ENCODE data around the gene HRCT1. TPM values are rescaled to one million over a fixed set of nuclear protein-coding genes. Genes with fewer than 3 reads are reported as not detected.
"Not testable (repeated sequence)": the region's sequence is repeated elsewhere in the genome, so short reads cannot be mapped to it uniquely, and the experiment has no call there.

The HRCT1 gene
- total RNA-seq, 1 donor from 2014 or later, result 13.7 TPM

DNA sequence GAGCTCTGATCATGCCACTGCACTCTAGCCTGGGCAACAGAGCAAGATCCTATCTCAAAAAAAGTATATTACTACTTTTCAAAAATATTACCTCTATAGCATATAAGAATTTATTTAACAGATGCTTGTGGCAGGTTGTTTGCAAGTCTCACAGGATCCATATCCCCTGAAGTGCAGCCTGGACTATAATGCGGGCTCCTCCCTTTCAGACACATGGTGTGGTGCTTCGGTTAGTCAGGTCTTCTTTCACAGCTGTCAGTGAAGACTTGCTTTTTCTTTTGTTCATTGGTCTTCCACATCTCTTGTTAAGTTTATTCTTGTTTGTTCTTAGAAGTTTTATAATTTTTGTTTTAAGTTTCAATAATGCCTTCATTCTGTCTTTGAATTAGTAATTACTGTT is 9.4 kb upstream of the HRCT1 start:
- no peak for DNase-seq (ENCODE audit: low spot score)

DNA sequence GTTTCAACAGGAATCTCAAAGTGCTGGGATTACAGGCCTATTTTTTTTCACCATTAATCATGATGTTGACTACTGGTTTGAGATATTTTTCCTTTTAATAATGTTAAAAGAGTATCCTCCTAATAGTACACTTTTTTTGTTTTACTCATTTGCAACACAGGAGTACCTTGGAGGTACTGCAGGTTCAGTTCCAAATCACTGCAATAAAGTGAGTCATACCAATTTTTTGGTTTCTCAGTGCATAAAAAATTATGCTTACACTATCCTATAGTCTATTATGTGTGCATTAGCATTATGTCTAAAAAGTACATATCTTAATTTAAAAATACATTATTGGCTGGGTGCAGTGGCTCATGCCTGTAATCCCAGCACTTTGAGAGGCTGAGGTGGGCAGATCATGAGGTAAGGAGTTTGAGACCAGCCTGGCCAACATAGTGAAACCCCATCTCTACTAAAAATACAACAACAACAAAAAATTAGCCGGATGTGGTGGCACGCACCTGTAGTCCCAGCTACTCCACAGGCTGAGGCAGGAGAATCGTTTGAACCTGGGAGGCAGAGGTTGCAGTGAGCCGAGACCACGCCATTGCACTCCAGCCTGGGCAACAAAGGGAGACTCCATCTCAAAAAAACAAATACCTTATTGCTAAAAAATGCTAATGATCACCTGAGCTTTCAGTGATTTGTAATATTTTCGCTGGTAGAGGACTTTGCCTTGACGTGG is 8.5 kb upstream of the HRCT1 start:
- DNase-seq (ENCODE audit: low spot score), result not testable (repeated sequence)

DNA sequence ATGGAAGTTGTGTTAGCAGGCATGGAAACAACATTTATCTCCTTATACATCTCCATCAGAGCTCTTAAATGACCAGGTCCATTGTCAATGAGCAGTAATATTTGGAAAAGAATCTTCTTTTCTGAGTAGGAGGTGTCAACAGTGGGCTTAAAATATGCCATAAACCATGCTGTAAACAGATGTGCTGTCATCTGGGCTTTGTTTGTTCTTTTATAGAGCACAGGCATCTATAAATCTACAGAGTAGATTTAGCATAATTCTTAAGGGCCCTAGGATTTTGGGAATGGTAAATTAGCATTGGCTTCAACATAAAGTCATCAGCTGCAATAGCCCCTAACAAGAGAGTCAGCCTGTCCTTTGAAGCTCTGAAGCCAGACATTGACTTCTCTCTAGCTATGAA is 7.7 kb upstream of the HRCT1 start:
- DNase-seq (ENCODE audit: low spot score), result no peak

DNA sequence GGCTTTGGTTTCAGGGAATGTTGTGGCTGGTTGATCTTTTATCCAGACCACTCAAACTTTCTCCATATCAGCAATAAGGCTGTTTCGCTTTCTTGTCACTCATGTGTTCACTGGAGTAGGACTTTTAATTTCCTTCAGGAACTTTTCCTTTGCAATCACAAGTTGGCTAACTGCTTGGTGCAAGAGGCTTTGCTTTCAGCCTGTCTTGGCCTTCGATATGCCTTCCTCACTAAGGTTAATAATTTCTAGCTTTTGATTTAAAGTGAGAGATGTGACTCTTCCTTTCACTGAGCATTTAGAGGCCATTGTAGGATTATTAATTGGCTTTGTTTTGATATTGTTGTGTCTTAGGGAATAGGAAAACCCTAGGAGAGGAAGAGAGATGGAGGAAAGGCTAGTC is 7.0 kb upstream of the HRCT1 start:
- no peak for DNase-seq (ENCODE audit: low spot score)

DNA sequence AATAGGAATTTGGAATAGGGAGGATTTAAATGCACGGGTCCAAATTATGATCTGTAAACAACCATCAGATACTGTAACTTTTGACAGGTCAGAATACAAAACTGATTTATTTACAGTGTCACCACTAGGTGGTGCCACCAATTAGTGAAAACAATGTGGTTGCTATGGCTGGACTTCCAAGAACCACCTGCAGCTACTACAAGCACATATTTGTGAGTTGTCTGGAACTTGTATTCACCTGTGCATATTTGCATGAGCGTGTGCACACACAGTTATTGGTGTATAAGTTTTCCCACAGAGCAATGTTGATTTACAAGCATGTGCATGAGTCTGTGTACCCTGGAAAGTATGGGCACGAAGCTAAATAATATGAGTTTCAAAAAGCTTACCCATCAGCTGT is 3.0 kb upstream of the HRCT1 start:
- DNase-seq (ENCODE audit: low spot score), result peak; percentile 71

DNA sequence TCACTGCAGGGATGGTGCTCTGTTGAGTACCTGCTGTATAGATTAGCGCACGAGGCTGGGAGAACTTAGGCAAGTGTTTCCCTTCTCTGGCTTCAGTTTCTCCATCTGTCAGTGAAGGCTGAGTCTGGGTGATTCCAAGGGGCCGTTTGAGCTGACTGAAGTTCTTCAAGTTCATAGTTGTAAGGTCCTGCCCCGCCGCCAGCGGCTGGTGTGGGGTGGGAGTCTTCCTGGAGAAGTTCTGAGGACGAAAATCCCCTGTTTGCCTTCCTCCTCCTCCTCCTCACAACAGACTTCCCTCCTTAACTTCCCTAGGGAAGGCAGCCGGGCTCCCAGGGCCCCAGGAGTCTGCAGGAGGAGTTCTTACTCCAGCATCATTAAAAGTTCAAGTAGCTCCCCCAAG is 1.7 kb upstream of the HRCT1 start:
- DNase-seq (ENCODE audit: low spot score), result no peak

DNA sequence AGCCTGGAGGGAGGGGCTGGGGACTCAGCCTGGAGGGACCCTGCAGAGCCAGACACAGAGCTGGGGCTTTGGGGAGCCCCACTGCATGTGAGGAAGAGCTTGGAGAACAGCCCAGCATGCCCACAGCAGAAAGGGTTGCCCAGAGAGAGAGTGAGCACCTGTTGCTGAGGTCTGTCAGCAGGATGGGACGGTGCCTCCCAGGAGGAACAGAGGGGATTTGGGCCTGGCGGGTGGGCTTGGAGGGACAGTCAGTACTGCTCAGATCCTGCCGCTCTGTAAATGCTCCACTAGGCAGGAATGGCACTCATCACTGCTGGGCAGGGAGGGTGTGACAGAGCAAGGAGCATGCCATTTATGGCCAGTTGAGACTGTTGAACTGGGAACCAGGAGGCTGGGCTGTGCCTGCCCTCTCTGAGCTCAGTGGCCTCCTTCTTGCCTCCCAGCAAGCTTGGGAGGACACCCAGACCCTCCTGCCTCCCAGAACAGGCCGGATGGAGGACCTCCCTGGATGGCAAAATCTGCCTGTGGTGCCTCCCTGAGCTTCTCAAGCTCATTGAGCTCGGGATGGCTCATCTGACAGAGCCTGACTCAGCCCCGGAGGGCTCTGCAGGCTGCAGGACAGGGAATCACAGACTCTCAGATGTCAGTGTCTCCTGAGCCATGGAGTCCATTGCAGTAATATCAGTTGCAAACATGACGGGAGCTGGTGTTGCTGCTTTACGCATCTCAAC is 786 bp upstream of the HRCT1 start:
- peak; percentile 59 for DNase-seq (ENCODE audit: low spot score)

DNA sequence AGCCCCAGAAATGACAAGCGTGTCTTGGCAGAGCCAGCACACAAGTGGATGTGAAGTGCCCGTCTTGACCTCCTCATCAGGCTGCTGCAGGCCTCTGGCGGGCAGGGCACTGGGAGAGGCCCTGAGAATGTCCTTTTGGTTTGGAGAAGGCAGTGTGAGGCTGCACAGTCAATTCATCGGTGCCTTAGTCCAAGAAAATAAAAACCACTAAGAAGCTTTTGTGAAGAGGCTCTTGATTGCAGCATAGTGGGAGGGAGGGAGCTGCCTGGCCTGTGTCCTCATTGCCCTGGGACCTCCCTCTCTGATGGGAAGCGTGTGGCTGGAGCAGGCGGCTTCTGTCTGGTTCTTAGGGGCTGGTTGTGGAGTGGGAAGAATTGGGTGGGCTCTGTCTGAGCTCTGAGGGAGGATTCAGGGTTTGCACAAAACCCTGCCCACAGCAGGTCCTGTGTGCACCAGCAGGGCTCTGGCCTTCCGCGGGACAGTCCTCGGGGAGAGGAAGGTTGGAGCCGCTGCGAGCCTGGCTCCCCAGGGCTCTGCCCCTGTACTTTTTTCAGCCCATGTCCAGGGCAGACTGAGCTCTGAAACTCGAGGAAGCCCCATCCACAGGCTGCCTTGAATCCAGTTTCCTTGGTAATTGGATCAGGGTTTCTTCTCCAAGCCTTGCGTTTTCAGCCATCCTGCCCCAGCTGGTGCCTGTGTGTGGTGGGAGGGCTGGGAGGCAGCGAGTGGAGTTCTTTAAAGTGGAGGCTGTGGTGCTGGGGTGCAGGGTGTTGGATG is 1.1 kb downstream of the HRCT1 start:
- peak; percentile 93 for DNase-seq (ENCODE audit: low spot score)

DNA sequence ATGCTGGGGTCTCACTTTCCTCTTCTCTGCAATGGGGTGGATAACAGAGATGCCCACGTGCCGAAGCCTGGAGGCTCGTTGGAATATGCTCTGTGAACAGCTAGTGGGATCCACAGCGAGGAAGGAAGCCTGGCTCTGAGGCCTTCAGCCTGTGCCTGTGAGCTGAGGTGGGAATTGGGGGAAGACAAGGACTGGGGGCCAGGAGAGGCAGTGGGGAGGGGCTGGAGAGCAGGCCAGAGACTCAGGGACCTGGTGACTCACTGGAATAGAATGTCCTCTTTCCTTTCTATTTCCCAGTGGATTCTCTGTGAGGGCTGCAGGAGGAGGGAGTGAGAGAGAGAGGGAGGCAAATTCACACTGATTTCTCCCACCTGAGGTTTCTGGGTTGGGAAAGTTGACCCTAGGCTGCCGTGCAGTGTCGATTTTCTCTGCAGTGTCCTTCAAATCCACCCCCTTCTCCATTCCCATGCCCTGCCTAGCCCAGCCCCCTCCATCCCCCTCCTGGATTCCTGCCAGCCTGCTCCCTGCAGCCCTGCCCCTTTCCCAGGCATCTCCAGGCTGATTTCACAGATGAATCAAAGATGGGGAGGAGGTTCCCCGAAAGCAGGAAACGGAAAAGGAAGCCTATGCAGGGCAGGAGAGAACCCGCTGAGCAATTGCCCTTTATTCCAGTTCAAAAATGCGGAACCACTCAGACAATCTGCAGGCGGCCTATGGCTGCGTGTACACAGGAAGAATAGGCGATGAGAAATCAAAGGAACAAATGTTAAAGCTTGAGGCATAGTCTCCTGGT is 1.9 kb downstream of the HRCT1 start:
- DNase-seq (ENCODE audit: low spot score), result peak; percentile 92

DNA sequence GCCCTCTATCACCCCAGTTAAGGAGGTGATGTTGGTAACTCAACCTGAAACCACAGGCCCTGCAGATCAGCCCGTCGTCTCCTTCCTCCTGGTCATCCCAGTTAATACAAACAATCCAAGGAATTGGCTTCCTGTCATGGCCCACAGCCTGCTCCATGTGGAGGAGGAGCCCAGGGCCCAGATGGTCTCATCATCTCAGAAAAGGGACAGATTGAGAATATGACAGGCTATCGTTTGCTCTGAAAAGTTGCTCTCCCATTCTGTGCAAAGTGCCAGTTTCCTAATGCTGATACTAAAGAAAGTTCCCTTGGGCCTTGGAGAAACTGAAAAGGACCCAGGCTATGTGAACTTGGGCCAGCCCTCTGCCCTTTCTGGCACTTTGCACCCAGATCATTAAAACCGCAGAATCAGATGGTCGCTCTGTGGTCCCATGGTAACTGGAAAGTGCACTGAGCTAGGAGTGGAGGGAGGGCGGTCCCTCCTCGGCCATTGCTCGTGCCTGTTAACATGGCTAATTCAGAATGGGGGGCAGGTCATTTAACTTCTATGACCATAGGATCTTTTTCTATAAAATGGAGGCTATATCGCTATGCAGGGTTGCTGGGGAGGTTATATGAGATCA is 2.6 kb downstream of the HRCT1 start:
- no peak for DNase-seq (ENCODE audit: low spot score)

DNA sequence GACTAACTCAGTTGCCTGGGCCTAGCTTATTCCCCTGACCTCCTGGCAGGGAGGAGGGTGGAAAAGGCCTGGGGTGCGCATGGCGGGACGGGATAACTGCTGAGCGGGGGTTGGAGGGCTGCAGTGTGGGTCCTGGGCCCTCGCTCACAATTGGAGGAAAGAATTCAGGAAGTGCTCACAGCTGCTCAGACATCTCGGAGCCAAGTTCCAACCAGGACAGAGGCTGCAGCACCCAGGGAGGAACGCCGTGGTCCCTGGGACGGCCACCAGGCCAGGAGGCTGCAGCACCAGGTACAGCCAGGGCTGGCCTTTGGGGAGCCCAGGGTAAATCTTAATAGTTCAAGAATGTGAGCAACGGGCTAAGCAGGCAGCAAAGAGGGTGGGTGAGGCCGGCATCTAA is 3.3 kb downstream of the HRCT1 start, which contains the start of gene SPAAR:
SPAAR (plus strand) TSS at position 217 of the 400 bp plus-strand sequence. CDS start 974 bp downstream, outside the sequence.
- DNase-seq (ENCODE audit: low spot score), result no peak

DNA sequence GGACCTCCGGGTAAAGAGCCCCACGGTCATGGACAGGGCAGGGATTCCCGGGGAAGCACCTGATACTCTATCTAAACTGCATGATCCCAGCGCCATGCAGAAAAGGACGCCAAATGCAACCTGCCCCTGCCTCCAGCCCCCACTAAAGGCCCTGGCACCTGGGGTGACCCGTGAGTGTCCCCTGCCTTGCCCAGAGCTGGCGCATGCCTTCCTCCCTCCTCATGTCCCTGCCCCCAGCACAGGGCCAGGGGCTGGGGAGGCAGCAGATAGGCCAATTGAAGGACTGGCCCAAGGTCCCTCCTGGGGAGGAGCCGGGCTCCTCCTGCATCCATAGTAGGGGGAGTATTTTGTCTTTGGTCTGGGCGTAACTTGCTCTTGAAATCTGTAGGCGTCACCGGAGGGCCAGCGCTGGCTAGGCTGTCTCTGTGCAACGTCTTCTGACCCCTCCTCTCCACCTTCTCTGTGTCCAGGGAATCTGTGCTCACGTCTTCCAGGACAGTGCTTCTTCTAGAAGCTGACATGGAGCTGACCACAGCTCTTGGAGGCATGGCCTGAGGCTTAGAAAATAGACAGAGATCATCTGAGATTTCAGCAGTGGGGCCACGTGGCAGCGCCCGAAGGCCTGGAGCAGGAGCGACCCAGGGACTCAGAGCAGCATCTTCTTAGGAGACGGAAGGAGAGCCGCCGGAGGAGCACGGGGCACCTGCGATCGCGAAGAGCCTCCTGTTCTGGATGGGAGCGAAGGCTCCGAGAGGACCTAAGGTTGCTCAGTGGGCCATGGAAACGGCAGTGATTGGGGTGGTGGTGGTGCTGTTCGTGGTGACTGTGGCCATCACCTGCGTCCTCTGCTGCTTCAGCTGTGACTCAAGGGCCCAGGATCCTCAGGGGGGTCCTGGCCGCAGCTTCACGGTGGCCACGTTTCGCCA is 3.9 kb downstream of the HRCT1 start:
- DNase-seq (ENCODE audit: low spot score), result no peak

DNA sequence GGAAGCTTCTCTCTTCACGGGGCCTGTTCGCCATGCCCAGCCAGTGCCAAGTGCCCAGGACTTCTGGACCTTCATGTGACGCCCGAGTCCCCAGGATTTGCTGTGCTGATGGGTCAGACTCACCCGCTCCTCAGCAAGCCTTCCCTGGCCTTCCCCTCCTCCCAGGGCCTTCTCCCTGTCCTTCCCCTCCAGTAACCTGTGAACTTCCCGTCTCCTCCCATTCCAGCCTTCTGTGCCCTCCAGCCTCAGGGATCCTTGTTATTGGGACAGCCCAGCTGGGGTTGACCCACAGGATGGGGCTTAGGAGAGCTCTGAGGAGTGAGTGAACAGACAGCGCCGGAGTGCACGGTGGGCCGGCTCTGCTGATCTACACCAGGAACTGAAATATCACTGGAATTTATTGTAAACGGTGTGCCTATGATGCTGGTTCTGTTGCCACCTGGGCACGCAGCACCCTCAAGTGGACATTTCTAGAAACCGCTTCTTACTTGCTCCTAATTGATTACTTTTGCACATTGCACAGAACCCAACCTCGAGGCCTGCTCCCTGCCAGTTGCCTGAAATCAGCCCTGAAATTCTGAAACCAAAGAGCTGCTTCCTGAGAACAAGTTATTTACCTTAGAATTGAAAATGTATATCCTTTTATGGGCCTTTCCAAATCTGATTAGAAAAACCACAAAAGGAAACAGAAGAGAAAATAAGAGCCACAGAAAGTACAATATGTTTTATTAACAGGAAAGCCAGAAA is 4.8 kb downstream of the HRCT1 start:
- peak; percentile 15 for DNase-seq (ENCODE audit: low spot score)

DNA sequence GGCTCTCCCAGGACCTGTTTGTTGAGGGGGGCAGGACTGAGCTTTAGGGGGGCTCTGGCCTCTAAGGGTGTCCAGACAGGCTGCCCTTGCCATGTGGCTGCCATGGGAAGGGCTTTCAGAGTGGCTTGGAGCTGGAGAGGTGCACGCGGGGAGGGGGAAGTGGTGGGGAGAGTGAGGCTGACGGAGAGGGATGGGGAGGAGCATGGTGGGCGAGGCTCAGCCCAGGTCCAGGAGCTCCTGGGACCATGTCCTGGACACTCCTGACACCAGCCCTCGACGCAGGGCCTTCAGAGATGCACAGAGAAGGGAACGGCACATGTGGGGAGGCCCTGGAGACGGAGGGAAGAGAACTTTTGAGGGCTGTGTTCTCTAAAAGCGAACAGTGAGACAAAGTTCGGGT is 5.7 kb downstream of the HRCT1 start:
- no peak for DNase-seq (ENCODE audit: low spot score)

DNA sequence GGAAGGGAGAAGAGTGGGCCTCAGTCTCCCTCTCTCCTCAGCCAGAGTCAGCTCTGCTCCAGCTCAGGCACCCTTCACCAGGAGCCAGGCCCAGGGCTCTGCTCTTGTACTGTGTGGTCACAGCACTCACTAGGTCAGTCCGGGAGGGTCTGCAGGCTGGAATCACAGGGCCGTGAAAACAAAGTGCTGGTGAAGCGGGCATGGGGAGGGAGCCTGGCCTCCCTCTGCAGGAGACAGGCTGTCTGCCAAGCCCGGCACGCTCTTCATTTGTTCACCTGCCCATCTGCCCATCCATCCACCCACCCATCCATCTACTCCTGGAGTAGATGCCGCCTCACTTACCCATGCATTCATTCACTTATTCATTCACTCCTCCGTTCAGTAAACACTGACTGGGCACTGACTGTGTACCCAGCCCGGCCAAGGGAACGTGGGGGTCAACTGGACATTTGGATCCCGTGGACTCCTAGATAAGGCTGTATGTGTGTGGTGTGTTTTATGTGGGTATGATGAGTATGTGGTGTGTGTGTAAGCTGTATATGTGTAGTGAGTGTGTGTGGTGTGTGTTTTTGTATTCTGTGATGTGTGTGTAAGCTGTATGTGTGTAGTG is 6.9 kb downstream of the HRCT1 start:
- no peak for DNase-seq (ENCODE audit: low spot score)

DNA sequence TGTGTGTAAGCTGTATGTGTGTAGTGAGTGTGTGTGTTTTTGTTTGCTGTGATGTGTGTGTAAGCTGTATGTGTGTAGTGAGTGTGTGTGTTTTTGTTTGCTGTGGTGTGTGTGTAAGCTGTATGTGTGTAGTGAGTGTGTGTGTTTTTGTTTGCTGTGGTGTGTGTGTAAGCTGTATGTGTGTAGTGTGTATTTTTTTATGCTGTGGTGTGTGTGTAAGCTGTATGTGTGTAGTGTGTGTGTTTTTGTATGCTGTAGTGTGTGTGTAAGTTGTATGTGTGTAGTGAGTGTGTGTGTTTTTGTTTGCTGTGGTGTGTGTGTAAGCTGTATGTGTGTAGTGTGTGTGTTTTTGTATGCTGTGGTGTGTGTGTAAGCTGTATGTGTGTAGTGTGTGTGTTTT is 7.4 kb downstream of the HRCT1 start:
- DNase-seq (ENCODE audit: low spot score), result not testable (repeated sequence)

DNA sequence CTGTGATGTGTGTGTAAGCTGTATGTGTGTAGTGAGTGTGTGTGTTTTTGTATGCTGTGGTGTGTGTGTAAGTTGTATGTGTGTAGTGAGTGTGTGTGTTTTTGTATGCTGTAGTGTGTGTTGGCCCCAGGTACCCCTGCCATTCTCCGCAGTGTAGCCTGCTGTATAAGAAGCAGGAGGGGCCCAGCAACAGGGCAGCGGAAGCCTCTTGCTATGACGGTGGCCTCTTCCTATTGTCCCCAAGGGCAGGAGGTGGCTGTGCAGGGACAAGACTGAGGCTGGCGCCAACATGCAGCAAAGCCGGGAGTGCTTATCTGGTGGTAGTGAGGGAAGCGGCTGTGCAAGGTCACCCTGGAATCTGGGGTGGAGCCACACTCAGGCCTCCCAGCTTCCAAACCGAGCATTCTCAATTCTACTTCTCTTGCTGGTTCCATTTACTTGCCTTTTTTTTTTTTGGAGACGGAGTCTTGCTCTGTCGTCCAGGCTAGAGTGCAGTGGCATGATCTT is 8.4 kb downstream of the HRCT1 start:
- peak; percentile 63 for DNase-seq (ENCODE audit: low spot score)

DNA sequence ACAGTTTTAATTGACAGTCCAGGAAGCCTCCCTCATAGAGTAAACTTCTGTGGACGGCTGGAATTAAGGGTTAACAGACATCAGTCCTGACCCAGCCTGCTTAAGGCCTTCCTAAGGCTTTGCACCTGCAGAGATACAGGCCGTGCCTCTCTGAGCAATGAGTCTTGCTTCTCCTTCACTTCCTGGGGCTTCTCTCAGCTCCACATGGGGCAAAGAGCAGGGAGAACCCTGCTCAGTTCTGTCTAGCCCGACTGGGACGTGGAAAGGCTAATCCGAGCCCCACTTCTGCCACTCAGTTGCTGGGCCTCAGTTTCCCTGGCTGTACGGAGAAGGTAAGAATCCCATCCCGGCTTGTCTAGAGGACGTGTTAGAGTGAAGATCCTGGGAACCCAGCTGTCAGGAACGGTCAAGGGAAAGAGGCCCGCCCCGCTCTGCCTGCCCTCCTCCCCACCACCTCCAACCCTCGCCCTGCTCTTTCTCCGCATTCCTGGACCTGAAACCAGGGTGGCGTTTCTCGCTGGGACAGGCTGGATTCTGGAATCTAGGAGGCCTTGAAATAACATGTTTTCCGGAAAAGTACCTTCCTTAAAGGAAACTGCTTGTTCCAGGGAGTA is 9.8 kb downstream of the HRCT1 start:
- DNase-seq (ENCODE audit: low spot score), result no peak
